RKO (cell line): ENCODE results near the gene YPEL1.
"Not testable (repeated sequence)": the region's sequence is repeated elsewhere in the genome, so short reads cannot be mapped to it uniquely, and the experiment has no call there.

Source experiments
- DNase-seq: peaks from one replicate; pipeline ENCODE4 v3.0.0-alpha.2; 2016; ENCODE audit warnings: low spot score

Gene YPEL1

GRCh38 chr22:21699643-21700042 is 36.0 kb downstream of the YPEL1 start:
- no peak for DNase-seq

GRCh38 chr22:21698430-21699329 is 36.9 kb downstream of the YPEL1 start:
- no peak for DNase-seq

GRCh38 chr22:21697880-21698279 is 37.7 kb downstream of the YPEL1 start:
- no peak for DNase-seq

GRCh38 chr22:21697021-21697771 is 38.4 kb downstream of the YPEL1 start:
- no peak for DNase-seq

GRCh38 chr22:21696115-21696514 is 39.5 kb downstream of the YPEL1 start:
- DNase-seq = no peak

GRCh38 chr22:21695430-21696085 is 40.0 kb downstream of the YPEL1 start:
- DNase-seq = no peak

- DNase-seq = no peak
Observed at GRCh38 chr22:21694795-21695429, 40.7 kb downstream of the YPEL1 start.

GRCh38 chr22:21694394-21694793 is 41.2 kb downstream of the YPEL1 start:
- DNase-seq = no peak

GRCh38 chr22:21693999-21694341 is 41.6 kb downstream of the YPEL1 start:
- DNase-seq = no peak

GRCh38 chr22:21693333-21693998 is 42.1 kb downstream of the YPEL1 start:
- no peak for DNase-seq

- DNase-seq = not testable (repeated sequence)
Observed at GRCh38 chr22:21692856-21693255, 42.7 kb downstream of the YPEL1 start.

GRCh38 chr22:21691816-21692215 is 43.8 kb downstream of the YPEL1 start:
- DNase-seq = no peak

GRCh38 chr22:21690401-21690801 is 45.2 kb downstream of the YPEL1 start:
- no peak for DNase-seq

- DNase-seq = no peak
Observed at GRCh38 chr22:21688706-21689381, 46.8 kb downstream of the YPEL1 start.

- DNase-seq = no peak
Observed at GRCh38 chr22:21688341-21688705, 47.3 kb downstream of the YPEL1 start.

- no peak for DNase-seq
Observed at GRCh38 chr22:21687685-21688259, 47.8 kb downstream of the YPEL1 start.

- DNase-seq = no peak
Observed at GRCh38 chr22:21686634-21687393, 48.8 kb downstream of the YPEL1 start.

GRCh38 chr22:21686193-21686608 is 49.4 kb downstream of the YPEL1 start:
- DNase-seq = no peak

GRCh38 chr22:21685164-21685513 is 50.5 kb downstream of the YPEL1 start:
- no peak for DNase-seq

- no peak for DNase-seq
Observed at GRCh38 chr22:21684492-21685163, 51.0 kb downstream of the YPEL1 start.
